GM18507 (cell line): ENCODE results near the gene RCOR1.
A peak's percentile ranks its signal among the peaks of the same experiment; 100 is the strongest.
"Not testable (repeated sequence)": the region's sequence is repeated elsewhere in the genome, so short reads cannot be mapped to it uniquely, and the experiment has no call there.

Experiments
- DNase-seq: peaks from one replicate; pipeline ENCODE4 v3.0.0; 2011; ENCODE audit warnings: low read depth; ENCODE audit not compliant: insufficient read length; ENCODE audit errors: extremely low spot score
- FAIRE-seq: peaks from 2 replicates; lab custom pipeline; 2011; peaks lifted over from hg19 to GRCh38; lab: Jason Lieb, UNC

RCOR1 gene

GRCh38 chr14:102759456-102760187 is 167.2 kb downstream of the RCOR1 start:
- FAIRE-seq, result peak; percentile 53

GRCh38 chr14:102760496-102761193 is 168.2 kb downstream of the RCOR1 start:
- no peak for FAIRE-seq
- no peak for DNase-seq

More at GRCh38 chr14:102759456-102760187, 167.2 kb downstream of the RCOR1 start:
- no peak for DNase-seq

- DNase-seq (no peak), FAIRE-seq (no peak)
Measured at GRCh38 chr14:102761206-102761605, 168.8 kb downstream of the RCOR1 start.

GRCh38 chr14:102764220-102764671 is 171.8 kb downstream of the RCOR1 start:
- DNase-seq, result peak; percentile 51

GRCh38 chr14:102765770-102766169 is 173.3 kb downstream of the RCOR1 start:
- FAIRE-seq, DNase-seq: not testable (repeated sequence)

More at GRCh38 chr14:102764220-102764671, 171.8 kb downstream of the RCOR1 start:
- FAIRE-seq, result peak; percentile 95

GRCh38 chr14:102768223-102769048 is 176.0 kb downstream of the RCOR1 start:
- DNase-seq, result peak; percentile 52
- peak; percentile 90 for FAIRE-seq

GRCh38 chr14:102769049-102769327 is 176.5 kb downstream of the RCOR1 start:
- FAIRE-seq, result peak; percentile 55
- no peak for DNase-seq

GRCh38 chr14:102770147-102771123 is 178.0 kb downstream of the RCOR1 start:
- FAIRE-seq (no peak), DNase-seq (no peak)

GRCh38 chr14:102771144-102771543 is 178.7 kb downstream of the RCOR1 start:
- no peak for DNase-seq
- FAIRE-seq, result no peak

GRCh38 chr14:102772781-102773570 is 180.5 kb downstream of the RCOR1 start:
- DNase-seq, result no peak
- peak; percentile 70 for FAIRE-seq

GRCh38 chr14:102774391-102775153 is 182.1 kb downstream of the RCOR1 start:
- no peak for DNase-seq
- peak; percentile 94 for FAIRE-seq

GRCh38 chr14:102775855-102776760 is 183.7 kb downstream of the RCOR1 start:
- DNase-seq (no peak), FAIRE-seq (no peak)

GRCh38 chr14:102776761-102777710 is 184.6 kb downstream of the RCOR1 start, which contains the start of gene TRAF3:
Gene TRAF3, plus strand, starts transcription at chr14:102777449. Its CDS starts 92,753 bp downstream, at chr14:102870202.
- peak; percentile 79 for DNase-seq
- FAIRE-seq, result no peak

- FAIRE-seq (no peak), DNase-seq (no peak)
Measured at GRCh38 chr14:102777711-102778337, 185.4 kb downstream of the RCOR1 start.
